AG09319 (cell line): ENCODE measurements around the gene HS3ST3A1.

Source experiments
- DNase-seq: peaks from one replicate; pipeline ENCODE4 v3.0.0-alpha.2; 2010; ENCODE audit warnings: low read depth; ENCODE audit errors: extremely low read depth
- CTCF ChIP-seq: IDR thresholded peaks from 2 replicates; pipeline ENCODE4 v1.5.1; 2011; ENCODE audit warnings: low read depth, mild to moderate bottlenecking, inconsistent platforms, low read length, moderate library complexity

The HS3ST3A1 gene

GRCh38 chr17:13522749-13523148 is 79.0 kb downstream of the HS3ST3A1 start:
- DNase-seq = no peak
- no peak for TF ChIP-seq CTCF

GRCh38 chr17:13521784-13522183 is 79.9 kb downstream of the HS3ST3A1 start:
- no peak for DNase-seq
- TF ChIP-seq CTCF = no peak

- TF ChIP-seq CTCF = no peak
- DNase-seq = peak; percentile 63
Observed at GRCh38 chr17:13520899-13521572, 80.7 kb downstream of the HS3ST3A1 start.

GRCh38 chr17:13518261-13519000 is 83.3 kb downstream of the HS3ST3A1 start:
- TF ChIP-seq CTCF = no peak
- DNase-seq = no peak

GRCh38 chr17:13513039-13513405 is 88.7 kb downstream of the HS3ST3A1 start:
- TF ChIP-seq CTCF = peak; percentile 1; the same call in 1 of the 2 replicates
- DNase-seq = no peak

- TF ChIP-seq CTCF = no peak
- DNase-seq = no peak
Observed at GRCh38 chr17:13510062-13510461, 91.7 kb downstream of the HS3ST3A1 start.

- DNase-seq = no peak
- TF ChIP-seq CTCF = no peak
Observed at GRCh38 chr17:13509527-13509926, 92.2 kb downstream of the HS3ST3A1 start.
